DND-41 (cell line): ENCODE data around the gene SPEF2.

Source experiments
- ATAC-seq: fragments of 200-7000 bp; cut with Tn5 transposase; 3 replicates; pipeline ENCODE4 v1.9.1; 2021; ENCODE audit warnings: low read depth; ENCODE audit not compliant: insufficient read depth
- DNase-seq: peaks from one replicate; pipeline ENCODE4 v3.0.0-alpha.2; 2020
- H2AFZ ChIP-seq: 2 replicates; pipeline ENCODE4 v1.6.0; 2012; ENCODE audit warnings: low read depth, low read length
- H3K27ac ChIP-seq: 2 replicates; pipeline ENCODE4 v1.5.1; 2012; ENCODE audit warnings: low read length, inconsistent platforms
- H3K27me3 ChIP-seq: fragments of 200-600 bp; sonication (generic); 2 replicates; pipeline ENCODE4 v1.6.0; 2012; ENCODE audit warnings: low read length, mild to moderate bottlenecking, inconsistent platforms; ENCODE audit not compliant: insufficient read depth, poor library complexity
- H3K36me3 ChIP-seq: 2 replicates; pipeline ENCODE4 v1.5.1; 2012; ENCODE audit warnings: low read length, inconsistent platforms; ENCODE audit not compliant: insufficient read depth
- H3K4me1 ChIP-seq: 2 replicates; pipeline ENCODE4 v1.5.1; 2012; ENCODE audit warnings: mild to moderate bottlenecking, low read length; ENCODE audit not compliant: insufficient read depth
- H3K4me2 ChIP-seq: 2 replicates; pipeline ENCODE4 v1.6.0; 2012; ENCODE audit warnings: mild to moderate bottlenecking, moderate library complexity, low read length, inconsistent platforms; ENCODE audit not compliant: insufficient read depth
- H3K4me3 ChIP-seq, 2 experiments: fragments of 200-600 bp in 1 of 2; shearing (Covaris generic) in 1 of 2; 2 replicates each; pipeline ENCODE4 v1.5.1; 2012 to 2016; ENCODE audit warnings: inconsistent platforms in 2 of 2, low read length in 2 of 2, mild to moderate bottlenecking in 2 of 2, low read depth in 1 of 2, moderate library complexity in 1 of 2
- H3K79me2 ChIP-seq: 2 replicates; pipeline ENCODE4 v1.6.0; 2012; ENCODE audit warnings: low read length, inconsistent platforms; ENCODE audit not compliant: insufficient read depth
- H3K9ac ChIP-seq: 2 replicates; pipeline ENCODE4 v1.6.0; 2012; ENCODE audit warnings: low read depth, mild to moderate bottlenecking, inconsistent platforms, low read length, moderate library complexity
- H3K9me3 ChIP-seq: 2 replicates; pipeline ENCODE4 v1.5.1; 2012; ENCODE audit warnings: low read length, moderate library complexity, mild to moderate bottlenecking, inconsistent platforms; ENCODE audit not compliant: insufficient read depth, severe bottlenecking
- H4K20me1 ChIP-seq: 2 replicates; pipeline ENCODE4 v1.6.0; 2012; ENCODE audit warnings: low read length; ENCODE audit not compliant: insufficient read depth
- EZH2 ChIP-seq: IDR thresholded peaks from 3 replicates; pipeline ENCODE4 v1.6.1; 2012; ENCODE audit warnings: borderline replicate concordance, low read depth, mild to moderate bottlenecking, moderate library complexity, low read length, inconsistent platforms; ENCODE audit not compliant: severe bottlenecking
- TF ChIP-seq, protein P1 (sequence below): IDR thresholded peaks from 2 replicates; pipeline ENCODE4 v1.5.1; 2012; ENCODE audit warnings: borderline replicate concordance, low read length, moderate library complexity, mild to moderate bottlenecking; ENCODE audit not compliant: poor library complexity, severe bottlenecking; ENCODE audit errors: extremely low read depth

Gene SPEF2

DNA sequence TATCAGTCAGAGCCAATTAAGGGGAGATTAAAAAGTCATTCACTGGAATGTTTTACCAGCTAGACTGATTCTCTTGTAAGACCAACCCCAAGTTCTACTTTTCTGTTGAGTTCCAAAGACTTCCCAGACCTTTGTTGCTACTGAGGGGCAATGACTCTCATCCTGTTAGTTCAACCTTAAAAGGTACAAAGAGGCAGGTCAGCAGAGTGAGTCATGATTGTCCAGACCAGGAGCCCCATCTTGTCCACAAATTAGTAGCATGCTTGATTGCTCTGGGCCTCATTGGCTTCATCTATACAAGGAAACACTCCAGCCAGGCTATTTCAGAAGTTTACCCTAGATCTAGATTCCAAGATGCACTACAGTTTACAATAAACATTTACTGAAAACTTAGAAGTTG is 159.1 kb downstream of the SPEF2 start:
- H3K4me3 ChIP-seq: no peak overlapping the region
- H2AFZ ChIP-seq: no peak overlapping the region
- no peak overlapping the region for H3K9ac ChIP-seq

DNA sequence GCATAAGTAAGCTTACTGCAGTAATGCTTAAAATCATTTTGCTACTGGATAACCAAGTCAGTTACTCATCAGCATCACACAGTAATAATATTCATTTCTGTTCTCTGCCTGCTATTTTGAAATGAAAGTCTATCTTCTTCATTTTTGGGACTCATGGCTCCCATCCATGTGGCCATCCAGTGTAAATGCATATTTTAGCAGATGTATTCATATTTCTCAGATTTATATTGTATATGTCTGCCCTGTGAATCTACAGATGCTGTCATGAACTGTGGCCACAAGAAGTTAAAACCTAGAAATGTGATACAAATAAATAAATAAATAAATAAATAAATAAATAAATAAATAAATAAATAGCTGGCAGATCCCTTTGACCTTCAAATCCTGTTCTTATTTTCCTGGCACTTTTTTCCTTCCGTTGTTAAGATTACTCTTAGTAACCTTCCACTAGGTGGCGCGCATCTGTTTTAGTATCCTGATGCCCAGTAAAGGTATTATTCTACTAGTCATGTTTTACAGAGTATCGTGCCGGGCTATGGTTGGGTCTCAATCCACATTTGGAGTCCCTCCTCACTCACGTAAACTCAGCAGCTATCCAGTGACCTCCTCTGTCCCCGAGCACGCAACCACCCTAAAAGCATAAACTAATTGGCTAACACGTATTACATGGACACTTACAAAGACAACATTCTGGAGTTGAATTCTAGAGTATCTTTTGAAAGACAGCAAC is 159.9 kb downstream of the SPEF2 start:
- Histone ChIP-seq H3K4me2 (no peak overlapping the region), H3K9me3 (no peaks in the 10 kb centered on the region), H3K27ac (peak overlapping the region; percentile 52), H3K79me2 (0 out of 2 replicates have a peak, but pooled peaks cover 2% of the 10 kb centered on the region), H2AFZ (no peak overlapping the region), H3K4me1 (peaks cover 48% of the 10 kb centered on the region), H3K36me3 (no peaks in the 10 kb centered on the region), H3K9ac (no peak overlapping the region), H3K4me3 (no peak overlapping the region), H3K27me3 (no peaks in the 10 kb centered on the region), H4K20me1 (no peaks in the 10 kb centered on the region)
- ATAC-seq (peak; percentile 76), DNase-seq (peak; percentile 76)
- TF ChIP-seq EZH2: no peak
- TF ChIP-seq, protein P1, sequence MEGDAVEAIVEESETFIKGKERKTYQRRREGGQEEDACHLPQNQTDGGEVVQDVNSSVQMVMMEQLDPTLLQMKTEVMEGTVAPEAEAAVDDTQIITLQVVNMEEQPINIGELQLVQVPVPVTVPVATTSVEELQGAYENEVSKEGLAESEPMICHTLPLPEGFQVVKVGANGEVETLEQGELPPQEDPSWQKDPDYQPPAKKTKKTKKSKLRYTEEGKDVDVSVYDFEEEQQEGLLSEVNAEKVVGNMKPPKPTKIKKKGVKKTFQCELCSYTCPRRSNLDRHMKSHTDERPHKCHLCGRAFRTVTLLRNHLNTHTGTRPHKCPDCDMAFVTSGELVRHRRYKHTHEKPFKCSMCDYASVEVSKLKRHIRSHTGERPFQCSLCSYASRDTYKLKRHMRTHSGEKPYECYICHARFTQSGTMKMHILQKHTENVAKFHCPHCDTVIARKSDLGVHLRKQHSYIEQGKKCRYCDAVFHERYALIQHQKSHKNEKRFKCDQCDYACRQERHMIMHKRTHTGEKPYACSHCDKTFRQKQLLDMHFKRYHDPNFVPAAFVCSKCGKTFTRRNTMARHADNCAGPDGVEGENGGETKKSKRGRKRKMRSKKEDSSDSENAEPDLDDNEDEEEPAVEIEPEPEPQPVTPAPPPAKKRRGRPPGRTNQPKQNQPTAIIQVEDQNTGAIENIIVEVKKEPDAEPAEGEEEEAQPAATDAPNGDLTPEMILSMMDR: peak; percentile 65

More for the DNA sequence above, 159.1 kb downstream of the SPEF2 start:
- H3K27me3 ChIP-seq: no peaks in the 10 kb centered on the region
- no peak overlapping the region for H3K4me2 ChIP-seq
- no peak for ATAC-seq
- no peaks in the 10 kb centered on the region for H3K9me3 ChIP-seq
- H3K79me2 ChIP-seq: 0 out of 2 replicates have a peak, but pooled peaks cover 2% of the 10 kb centered on the region
- H4K20me1 ChIP-seq: no peaks in the 10 kb centered on the region
- no peak overlapping the region for H3K27ac ChIP-seq
- DNase-seq: no peak
- H3K36me3 ChIP-seq: no peaks in the 10 kb centered on the region
- TF ChIP-seq EZH2: no peak
- TF ChIP-seq, protein P1: no peak
- H3K4me1 ChIP-seq: peaks cover 40% of the 10 kb centered on the region

DNA sequence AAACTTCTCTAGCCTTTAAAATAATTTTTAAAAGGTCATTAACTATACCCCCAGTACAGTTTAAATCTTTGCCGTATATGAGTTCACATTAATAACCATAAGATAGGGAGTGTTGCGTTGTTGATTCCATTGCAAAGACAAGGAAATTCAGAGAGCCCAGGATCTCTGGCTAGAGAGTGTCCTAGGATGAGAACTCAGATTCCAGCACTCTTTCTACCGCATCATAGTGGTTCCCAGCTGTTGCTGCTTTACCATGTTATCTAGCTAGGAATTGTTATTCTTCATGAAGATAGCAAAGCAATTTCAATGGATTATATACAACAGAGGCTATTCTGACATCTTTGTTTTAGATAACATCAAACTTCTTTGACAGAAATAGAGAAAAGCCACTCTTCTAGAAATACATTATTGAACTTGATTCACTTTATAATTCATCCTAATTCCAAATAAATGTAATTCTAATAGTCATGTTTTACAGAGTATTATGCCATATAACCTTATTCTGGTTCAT is 160.7 kb downstream of the SPEF2 start:
- Histone ChIP-seq H3K4me2 (no peak overlapping the region), H2AFZ (no peak overlapping the region), H3K4me1 (peaks cover 49% of the 10 kb centered on the region), H3K27ac (peak overlapping the region; percentile 52), H4K20me1 (no peaks in the 10 kb centered on the region), H3K27me3 (no peaks in the 10 kb centered on the region), H3K4me3 (no peak overlapping the region), H3K36me3 (no peaks in the 10 kb centered on the region), H3K9ac (no peak overlapping the region), H3K9me3 (no peaks in the 10 kb centered on the region), H3K79me2 (0 out of 2 replicates have a peak, but pooled peaks cover 2% of the 10 kb centered on the region)
- no peak for TF ChIP-seq EZH2
- TF ChIP-seq, protein P1: no peak
- no peak for DNase-seq
- no peak for ATAC-seq
